GM18868 (cell line): ENCODE results near the gene CECR2.

Source experiments
- ATAC-seq: cut with Tn5 transposase; IDR thresholded peaks from one replicate; pipeline ENCODE4 v1.9.1; 2021; ENCODE audit warnings: mild to moderate bottlenecking, moderate library complexity; ENCODE audit not compliant: unreplicated experiment

The CECR2 gene

DNA sequence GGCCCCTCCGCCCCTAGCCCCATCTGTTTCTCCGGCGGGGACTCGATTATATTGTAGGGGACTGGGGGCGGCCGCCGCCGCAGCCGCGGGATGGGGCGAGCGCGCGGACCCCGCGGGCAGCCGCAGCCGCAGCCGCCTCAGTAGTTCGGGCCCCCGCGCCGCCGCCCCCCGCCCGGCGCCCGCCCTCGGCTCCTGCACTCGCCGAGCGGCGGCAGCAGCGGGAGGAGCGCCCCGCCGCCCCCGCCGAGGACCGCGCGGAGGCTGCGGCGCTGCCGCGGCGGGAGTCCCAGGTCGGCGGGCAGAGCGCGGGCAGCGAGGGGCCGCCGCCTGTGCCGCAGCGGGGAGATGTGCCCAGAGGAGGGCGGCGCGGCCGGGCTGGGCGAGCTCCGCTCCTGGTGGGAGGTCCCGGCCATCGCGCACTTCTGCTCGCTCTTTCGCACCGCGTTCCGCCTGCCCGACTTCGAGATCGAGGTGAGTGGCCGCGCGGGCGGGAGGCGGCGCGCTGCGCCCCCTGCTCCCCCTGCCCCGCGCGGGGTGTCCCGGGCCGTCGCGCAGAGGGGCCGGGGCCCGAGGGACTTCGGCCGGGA, at the start of gene CECR2:
Gene CECR2, plus strand, starts transcription at position 22 of the 587 bp plus-strand sequence. Its CDS starts 324 bp downstream, at position 346.
- ATAC-seq, result no peak

DNA sequence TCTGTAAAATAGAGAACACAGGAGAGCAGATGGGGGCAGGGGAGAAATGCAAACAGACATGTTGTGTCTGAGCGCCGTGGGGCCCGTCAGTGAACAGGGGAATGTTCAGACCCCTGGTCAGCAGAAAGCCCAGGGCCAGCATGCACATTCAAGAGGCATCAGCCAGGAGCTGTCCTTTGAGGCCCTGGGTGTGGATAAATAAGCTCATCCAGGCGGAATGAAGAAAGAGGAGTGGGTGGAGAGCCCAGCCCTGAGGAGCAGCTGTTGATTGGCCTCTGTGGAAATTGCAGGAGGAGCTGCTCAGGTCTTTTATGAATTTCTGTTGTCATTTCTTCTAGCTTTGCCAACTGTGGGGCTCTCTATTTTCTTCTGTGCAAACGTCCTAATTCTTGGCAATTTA, 49.7 kb upstream of the CECR2 start:
- ATAC-seq, result no peak

DNA sequence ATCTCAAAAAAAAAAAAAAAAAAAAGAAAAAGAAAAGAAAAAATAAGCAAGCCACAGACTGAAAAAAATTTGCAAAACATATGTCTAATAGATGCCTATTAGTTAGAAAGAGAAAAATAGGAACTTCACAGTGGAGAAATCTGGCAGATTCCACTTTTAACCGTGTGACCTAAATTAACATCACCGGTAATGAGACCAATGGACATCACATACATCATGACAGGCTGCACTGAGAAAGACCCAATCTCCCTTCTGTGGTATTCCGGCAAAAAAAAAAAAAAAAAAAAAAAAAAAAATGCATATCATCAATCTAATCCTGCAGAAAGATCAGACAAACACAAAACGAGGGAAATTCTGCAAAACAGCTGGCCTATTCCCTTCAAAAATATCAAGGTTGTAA, 46.7 kb upstream of the CECR2 start:
- ATAC-seq, result no peak

DNA sequence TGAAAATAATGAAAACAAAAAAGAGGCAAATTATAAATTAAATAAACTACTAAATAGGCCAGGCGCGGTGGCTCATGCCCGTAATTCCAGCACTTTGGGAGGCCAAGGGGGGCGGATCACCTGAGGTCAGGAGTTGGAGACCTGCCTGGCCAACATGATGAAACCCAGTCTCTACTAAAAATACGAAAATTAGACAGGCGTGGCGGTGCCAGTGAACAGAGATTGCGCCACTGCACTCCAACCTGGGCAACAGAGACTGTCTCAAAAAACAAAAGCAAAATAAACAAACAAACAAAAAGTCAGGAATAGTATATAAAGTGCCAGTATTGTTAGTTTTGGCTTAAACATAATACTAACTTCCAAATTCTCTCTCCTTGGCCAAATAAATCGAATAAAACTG, 37.6 kb upstream of the CECR2 start:
- ATAC-seq, result no peak

DNA sequence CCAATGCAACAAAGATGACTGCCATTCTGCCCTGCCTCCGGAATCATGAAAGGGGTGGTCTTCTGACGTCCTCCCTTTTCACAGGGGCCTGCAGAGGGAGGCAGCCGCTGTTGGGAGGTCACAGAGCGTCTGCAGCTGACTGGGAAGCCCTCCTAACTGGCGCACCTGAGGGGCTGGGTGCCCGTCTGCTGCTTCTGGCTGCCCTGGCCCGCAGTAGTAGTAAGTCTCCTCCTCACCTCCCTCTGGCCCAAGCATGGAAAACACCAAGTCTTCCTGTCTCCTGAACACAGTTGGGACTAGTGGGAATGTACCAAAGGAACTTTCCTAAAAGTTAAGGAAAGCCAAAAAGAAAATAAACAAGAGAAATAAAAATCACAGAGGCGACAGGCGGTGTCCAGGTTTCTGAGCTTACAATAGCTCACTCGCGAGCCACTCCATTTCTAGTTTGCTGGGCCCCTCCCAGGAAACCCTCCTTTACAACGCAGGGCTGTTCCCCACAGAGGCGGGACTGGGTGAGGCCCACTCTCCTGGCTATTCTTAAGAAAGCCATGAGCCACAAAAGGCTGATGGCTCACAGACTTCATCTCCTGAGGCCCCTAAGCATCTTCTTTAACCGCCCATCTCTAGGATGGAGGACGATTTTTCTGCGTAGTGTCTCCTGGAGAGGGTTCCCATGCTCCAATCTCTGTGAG, 37.0 kb upstream of the CECR2 start:
- ATAC-seq, result no peak

DNA sequence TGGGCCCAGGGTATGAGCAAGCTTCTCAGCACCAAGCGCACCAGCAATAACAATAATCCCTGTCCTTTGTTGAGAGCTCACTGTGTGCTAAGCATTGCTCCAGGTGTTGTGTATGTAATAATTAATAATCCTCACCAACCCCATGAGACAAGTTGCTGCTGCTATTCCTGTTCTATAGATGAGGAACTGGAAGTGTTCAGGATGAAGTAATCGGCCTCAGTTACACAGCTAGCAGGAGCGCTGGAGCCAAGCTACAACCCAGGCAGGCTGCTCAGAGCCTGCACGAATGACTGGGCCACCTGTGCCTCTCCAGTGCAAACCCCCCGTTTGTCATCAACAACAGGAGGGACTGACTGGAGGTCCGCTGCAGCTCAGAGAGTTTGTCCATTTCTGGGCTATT, 35.2 kb upstream of the CECR2 start:
- ATAC-seq, result no peak

DNA sequence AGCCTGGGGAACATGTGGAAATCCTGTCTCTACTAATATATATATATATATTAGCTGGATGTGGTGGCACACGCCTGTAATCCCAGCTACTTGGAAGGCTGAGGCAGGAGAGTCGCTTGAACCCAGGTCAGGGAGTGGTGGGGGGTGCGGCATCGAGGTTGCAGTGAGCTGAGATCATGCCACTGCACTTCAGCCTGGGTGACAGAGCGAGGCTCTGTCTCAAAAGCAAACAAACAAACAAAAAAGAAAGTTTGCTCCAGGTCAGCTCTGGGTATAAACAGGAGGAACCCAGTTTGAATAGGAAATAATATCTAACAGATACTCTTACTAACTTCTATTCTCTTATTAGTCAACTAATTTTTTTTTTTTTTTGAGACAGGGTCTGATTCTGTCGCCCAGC, 34.3 kb upstream of the CECR2 start:
- ATAC-seq, result no peak

DNA sequence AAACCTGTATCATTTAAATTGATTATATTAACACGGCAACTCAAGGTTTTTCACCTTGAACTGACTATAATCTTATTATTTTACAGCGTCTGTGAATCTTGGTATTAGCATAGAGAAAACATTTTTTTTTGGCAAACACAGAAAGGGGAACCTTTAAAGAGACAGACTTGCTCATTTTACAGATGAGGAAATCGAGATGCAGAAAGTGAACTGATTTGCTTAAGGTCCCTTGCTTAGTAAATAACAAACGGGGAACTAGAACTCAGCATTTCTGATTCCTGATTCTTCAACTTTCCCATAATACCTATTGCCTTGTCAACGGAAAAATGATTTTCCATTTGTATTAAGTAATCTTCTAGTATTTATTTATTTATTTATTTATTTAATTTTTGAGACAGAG, 33.2 kb upstream of the CECR2 start:
- no peak for ATAC-seq

DNA sequence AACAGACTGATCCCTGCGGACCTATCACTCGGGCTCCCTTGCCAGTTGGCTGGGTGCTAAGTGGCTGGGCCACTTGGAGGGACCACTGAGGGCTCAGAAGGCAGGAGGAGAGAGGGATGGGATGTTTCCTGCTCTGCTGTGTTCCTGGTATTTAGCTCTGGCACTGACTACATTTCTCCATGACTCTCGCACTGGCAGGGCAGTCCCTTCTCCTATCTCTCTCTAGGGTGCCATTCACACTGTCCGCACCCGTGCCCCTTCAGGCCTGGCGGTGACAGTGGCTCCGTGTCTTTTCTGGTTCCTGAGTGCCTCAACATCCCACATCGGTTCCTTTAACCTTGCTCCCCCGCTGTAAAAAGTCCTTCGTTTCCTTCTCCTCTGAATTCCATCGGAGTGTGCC, 31.6 kb upstream of the CECR2 start:
- no peak for ATAC-seq

DNA sequence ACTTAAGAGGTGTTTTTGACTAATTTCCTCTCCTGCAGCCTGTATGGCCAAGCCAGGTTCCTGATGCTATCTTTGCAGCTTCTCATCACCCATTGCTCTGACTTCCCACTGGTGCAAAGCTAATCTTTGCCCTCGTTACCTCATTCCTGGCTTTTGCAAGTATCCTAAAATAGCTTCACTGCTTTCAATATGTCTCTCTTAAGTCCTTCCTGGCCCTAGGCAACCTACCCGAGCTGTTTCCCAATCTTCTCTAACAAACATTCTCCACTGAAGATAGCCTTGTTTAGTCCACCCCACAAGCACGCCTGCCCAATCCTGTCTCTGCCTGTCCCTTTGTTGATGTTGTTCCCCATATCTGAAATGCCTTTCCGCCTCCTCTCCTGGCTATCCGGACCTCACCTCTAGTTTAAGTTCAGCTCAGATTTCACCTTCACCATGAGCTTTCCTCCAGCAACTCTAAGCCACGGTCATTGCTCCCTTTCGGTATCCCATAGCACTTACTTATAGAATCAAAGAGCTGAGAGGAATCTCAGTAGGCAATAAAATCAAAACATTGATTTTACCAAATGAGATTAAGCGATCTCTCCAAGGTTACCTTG, 30.1 kb upstream of the CECR2 start:
- ATAC-seq, result no peak

DNA sequence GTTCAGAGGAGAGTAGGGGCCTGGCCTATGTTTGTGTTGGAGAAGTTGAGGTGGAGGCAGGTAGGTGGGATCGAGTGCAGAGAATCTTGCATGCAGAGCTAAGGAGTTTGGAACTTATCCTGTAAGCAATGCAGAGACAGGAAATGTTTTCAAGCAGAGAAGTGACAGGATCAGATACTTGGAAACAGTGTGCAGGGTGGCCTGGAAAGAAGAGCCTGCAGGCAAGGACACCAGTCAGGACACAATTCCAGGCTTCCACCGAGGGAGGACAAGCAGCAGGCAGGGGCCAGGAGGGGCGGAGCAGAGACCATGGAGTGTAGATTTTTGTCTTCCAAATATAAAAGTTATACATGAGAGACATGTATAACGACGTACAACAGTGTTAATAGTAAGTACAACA, 26.9 kb upstream of the CECR2 start:
- ATAC-seq, result no peak

DNA sequence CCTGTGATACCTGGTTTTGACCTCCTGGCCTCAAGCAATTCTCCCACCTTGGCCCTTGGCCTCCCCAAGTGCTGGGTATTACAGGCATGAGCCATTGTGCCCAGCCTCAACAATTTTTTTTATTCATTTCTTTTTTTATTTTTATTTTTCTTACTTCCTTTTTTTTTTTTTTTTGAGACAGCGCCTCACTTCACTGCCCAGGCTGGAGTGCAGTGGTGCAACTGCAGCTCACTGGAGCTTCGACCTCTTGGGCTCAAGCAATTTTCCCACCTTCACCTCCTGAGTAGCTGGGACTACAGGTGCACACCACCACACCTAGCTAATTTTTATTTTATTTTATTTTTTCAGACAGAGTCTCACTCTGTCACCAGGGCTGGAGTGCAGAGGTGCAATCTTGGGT, 25.5 kb upstream of the CECR2 start:
- no peak for ATAC-seq

DNA sequence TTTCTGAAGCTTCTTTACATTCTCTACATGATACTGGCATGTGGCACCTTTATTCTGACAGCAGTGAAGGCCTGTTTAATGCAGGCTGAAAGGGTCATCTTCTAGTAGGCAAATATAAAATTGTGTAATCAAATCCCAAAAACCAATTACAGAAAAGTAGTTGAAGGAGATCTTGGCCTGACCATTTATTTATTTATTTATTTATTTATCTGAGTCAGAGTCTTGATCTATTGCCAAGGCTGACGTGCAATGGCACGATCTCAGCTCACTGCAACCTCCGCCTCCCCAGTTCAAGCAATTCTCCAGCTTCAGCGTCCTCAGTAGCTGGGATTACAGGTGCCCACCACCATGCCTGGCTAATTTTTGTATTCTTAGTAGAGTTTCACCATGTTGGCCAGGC, 22.7 kb upstream of the CECR2 start:
- ATAC-seq, result no peak

DNA sequence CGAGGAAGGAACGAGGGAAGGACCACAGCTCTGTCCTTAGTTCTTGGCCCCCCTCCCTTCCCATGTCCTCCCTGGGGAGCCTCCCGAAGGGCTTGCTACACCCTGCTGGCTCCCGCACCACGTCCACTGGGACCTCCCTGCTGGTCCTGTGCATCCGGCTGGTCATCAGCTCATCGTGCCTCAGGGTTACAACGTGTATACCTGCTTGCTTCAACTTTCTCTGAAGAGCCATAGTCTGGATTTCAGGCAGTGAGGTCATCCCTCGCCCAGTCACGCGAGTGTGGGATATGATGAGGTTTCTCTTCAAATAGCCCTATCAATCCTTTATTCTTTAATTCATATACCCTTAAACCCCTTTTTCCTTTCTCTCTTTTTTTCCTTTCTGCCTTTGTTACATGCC, 21.5 kb upstream of the CECR2 start:
- ATAC-seq, result no peak

DNA sequence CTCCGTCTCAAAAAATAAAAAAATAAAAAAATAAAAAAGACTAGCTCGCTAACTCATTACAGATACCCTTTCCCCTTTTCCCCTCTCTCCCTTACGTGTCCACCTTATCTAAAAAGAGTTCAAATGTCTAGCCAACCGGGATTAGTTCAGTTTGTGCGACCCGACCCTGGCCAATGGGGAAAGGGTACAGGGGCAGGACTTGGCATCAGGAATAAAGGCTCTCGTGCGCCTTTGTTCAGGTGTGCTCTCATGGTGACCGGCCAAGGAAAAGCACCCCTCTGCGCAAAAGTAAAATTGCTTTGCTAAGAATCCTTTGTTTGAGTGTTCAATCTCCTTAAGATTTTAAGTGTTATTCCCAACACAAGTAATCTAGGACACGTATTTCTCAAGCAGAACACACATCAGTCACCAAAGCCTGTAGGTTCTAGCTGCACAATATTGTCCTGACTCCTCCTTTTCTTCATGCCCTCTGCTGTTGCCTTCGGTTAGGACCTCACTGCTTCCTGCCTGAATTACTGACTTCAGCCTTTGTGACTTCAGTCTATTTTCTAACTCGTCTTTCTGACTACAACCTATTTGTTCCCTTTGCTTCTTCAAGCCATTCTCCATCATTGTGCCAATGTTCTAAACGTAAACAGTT, 20.7 kb upstream of the CECR2 start:
- no peak for ATAC-seq

DNA sequence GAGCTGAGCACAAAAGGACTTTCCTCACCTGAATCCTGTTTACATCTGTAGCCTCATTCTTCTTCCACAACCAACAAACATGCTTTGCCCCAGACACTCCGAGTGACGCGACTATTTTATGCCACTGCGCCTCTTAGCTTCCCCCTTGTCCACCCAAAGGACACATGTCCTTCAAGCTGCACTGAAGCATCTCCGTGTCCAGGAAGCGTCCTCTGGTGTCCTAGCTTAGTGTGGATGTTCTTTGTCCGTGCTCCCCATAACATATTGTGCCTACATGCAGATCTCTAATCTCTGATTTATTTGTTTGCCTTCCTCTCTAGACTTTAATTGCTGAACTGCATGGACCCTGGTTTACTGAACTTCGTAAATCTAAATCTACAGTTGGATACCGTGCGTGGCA, 20.1 kb upstream of the CECR2 start:
- ATAC-seq, result no peak

DNA sequence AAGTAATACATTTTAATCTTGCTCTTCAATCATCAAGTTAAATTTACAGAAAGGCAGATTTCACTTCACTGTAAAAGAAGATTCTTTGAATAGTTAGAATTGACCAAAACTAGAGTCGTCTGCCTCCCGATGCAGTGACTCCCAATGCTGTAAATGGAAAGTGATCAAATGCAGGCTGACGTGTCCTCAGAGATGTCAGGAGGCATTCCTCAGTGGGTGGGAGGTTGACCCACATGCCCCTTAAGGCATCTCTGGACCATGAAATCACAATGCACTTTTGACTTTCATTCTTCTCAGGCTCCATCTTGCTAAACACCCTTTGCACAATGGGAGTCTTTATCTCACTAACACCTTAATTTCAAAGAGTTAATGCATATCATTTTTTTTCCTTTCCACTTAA, 19.0 kb upstream of the CECR2 start:
- ATAC-seq, result no peak

DNA sequence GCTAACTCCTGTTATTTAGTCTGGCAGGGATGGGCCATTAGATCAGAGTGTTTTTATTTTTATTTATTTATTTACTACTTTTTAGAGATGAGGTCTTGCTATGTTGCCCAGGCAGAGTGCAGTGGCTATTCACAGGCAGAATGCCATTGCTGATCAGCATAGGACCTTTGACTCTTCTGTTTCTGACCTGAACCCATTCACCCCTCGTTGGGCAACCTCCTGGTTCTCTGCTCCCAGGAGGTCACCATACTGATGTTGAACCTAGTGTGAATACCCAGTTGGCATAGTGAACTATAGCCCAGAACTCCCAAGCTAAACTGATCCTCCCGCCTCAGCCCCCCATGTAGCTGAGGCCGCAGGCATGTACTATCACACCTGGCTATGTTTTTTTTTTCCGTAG, 16.5 kb upstream of the CECR2 start:
- no peak for ATAC-seq

DNA sequence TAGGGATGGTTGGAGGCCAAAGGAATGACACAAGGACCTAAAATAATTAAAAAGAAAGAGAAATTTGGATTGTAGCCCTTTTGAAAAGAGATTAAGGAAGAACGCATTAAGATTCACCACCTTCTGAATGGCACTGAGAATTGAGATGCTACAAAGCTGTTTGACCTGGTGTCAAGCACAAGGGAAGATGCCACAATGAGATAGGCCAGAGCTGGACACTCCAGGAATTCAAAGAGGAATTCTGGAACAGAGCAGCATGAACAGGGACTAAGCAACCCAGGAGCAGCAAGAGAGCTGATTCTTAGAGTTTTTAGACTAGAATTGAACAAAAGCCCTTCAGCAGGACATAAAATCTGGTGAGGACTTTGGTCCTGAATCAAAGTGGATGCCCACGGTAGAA, 11.6 kb upstream of the CECR2 start:
- ATAC-seq, result no peak

DNA sequence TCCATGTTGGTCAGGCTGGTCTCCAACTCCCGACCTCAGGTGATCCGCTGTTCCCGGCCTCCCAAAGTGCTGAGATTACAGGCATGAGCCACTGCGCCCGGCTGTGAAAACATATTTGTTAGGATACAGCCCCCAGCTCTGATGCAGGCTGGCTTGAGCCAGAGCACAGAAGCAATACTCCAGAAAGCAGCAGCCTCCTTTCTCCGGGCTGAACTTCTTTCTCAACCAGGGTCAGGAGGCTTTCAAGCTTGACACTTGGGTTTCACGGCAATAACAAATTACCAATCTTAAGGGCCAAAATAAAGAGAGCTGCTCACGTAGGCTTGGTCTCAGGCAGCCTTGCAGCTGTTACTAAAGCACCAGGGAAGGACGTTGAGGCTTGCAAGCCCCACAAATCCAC, 10.8 kb upstream of the CECR2 start:
- no peak for ATAC-seq

DNA sequence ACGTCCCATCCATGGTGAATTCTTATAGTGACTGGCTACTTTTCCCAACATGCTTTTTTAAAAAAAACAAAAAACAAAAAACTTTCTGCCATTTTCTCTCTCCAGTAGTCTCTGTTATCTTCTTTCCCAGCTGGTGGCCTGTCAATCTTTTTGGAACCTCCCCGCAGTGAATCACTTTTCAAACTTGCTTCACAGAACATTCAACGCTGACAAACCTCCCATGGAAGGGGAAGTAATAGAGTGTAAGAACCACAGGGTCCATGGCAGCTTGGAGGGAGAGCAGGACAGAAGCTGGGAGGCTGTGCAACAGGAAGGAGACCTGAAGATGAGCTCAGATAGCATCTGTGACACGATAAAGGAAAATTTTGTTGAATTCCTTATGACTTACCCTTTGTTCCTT, 9.8 kb upstream of the CECR2 start:
- no peak for ATAC-seq

DNA sequence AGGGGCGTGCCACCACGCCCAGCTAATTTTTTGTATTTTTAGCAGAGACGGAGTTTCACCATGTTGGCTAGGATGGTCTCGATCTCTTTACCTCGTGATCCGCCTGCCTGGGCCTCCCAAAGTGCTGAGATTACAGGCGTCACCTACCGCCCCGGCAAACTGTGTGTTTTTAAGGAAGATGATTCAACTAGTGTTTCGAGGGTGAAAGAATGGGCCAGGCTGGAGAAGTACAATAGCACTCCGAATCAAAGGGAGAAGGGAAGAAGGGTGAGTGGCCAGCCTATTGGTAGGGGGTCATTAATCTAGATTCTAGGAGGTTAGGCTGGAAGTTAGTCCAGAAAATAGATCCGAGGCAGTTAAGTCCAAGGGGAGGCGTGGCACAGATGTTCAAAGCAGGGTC, 2.9 kb upstream of the CECR2 start:
- no peak for ATAC-seq
